Activated CD4-positive, alpha-beta memory T cell treated with anti-CD3 and anti-CD28 coated beads, Interleukin-2, amount 10 ng/mL, durations not matched to agents 7 days and 5 days (primary cell): ENCODE results near the gene ST6GAL2. TPM values are rescaled to one million over a fixed set of nuclear protein-coding genes. Genes with fewer than 3 reads are reported as not detected.

Experiments
- CTCF ChIA-PET: fragments of 350-600 bp; sonication (Branson Sonifier 250); formaldehyde crosslinking; loops from one replicate; lab custom pipeline; 2021; ENCODE audit warnings: antibody characterized with exemption, inconsistent platforms; lab: Charles Lee
- POLR2A ChIA-PET: fragments of 350-600 bp; sonication (Branson Sonifier 250); formaldehyde crosslinking; loops from one replicate; lab custom pipeline; 2021; ENCODE audit warnings: antibody characterized with exemption; lab: Charles Lee
- DNase-seq: peaks from one replicate; pipeline ENCODE4 v3.0.0-alpha.2; 2020
- H3K27ac Mint-ChIP-seq: one replicate; pipeline ENCODE4 v1.8.0; 2021; ENCODE audit warnings: mild to moderate bottlenecking, mixed read lengths
- H3K27me3 Mint-ChIP-seq: one replicate; pipeline ENCODE4 v1.8.0; 2021; ENCODE audit warnings: mixed read lengths
- H3K36me3 Mint-ChIP-seq: one replicate; pipeline ENCODE4 v1.8.0; 2021; ENCODE audit warnings: low read depth, mixed read lengths
- H3K4me1 Mint-ChIP-seq: one replicate; pipeline ENCODE4 v1.8.0; 2021; ENCODE audit warnings: mixed read lengths
- H3K4me3 Mint-ChIP-seq: one replicate; pipeline ENCODE4 v1.8.0; 2021; ENCODE audit warnings: mild to moderate bottlenecking, mixed read lengths
- H3K9me3 Mint-ChIP-seq: one replicate; pipeline ENCODE4 v1.8.0; 2021; ENCODE audit warnings: mixed read lengths
- total RNA-seq, 2 experiments: library from RNA; stranded (reverse); gene quantifications; one replicate each; pipeline ENCODE4 v1.2.3, GENCODE V29; 2021

The ST6GAL2 gene
- total RNA-seq, 2 experiments from 2014 or later, result not detected

GRCh38 chr2:106882673-106883072 lies 3.3 kb downstream of the ST6GAL2 start:
- POLR2A ChIA-PET, result no interaction called here
- H3K4me1 Mint-ChIP-seq, result peaks cover 2% of the 10 kb centered on the region
- no peak overlapping the region for H3K4me3 Mint-ChIP-seq
- CTCF ChIA-PET, result no interaction called here
- H3K27me3 Mint-ChIP-seq, result peaks cover 25% of the 10 kb centered on the region
- no peak for DNase-seq
- H3K9me3 Mint-ChIP-seq, result no peaks in the 10 kb centered on the region
- no peak overlapping the region for H3K27ac Mint-ChIP-seq
- no peaks in the 10 kb centered on the region for H3K36me3 Mint-ChIP-seq

- Mint-ChIP-seq H3K27me3 (peaks cover 3% of the 10 kb centered on the region), H3K9me3 (no peaks in the 10 kb centered on the region), H3K36me3 (no peaks in the 10 kb centered on the region), H3K4me3 (no peak overlapping the region), H3K27ac (no peak overlapping the region), H3K4me1 (no peaks in the 10 kb centered on the region)
- ChIA-PET POLR2A (no interaction called here), CTCF (no interaction called here)
- no peak for DNase-seq
Measured at GRCh38 chr2:106878206-106878605, 7.8 kb downstream of the ST6GAL2 start.

GRCh38 chr2:106876699-106877098 lies 9.3 kb downstream of the ST6GAL2 start:
- Mint-ChIP-seq H3K4me3 (no peak overlapping the region), H3K27ac (no peak overlapping the region), H3K4me1 (no peaks in the 10 kb centered on the region), H3K36me3 (no peaks in the 10 kb centered on the region), H3K9me3 (no peaks in the 10 kb centered on the region), H3K27me3 (no peaks in the 10 kb centered on the region)
- no peak for DNase-seq
- POLR2A ChIA-PET, result no interaction called here
- CTCF ChIA-PET, result no interaction called here

GRCh38 chr2:106869512-106870275 lies 16.3 kb downstream of the ST6GAL2 start:
- CTCF ChIA-PET, result no interaction called here
- H3K9me3 Mint-ChIP-seq, result no peaks in the 10 kb centered on the region
- no peaks in the 10 kb centered on the region for H3K36me3 Mint-ChIP-seq
- POLR2A ChIA-PET, result no interaction called here
- no peak for DNase-seq
- no peaks in the 10 kb centered on the region for H3K27me3 Mint-ChIP-seq
- no peaks in the 10 kb centered on the region for H3K4me1 Mint-ChIP-seq
- no peak overlapping the region for H3K4me3 Mint-ChIP-seq
- H3K27ac Mint-ChIP-seq, result no peak overlapping the region

GRCh38 chr2:106868275-106868674 lies 17.7 kb downstream of the ST6GAL2 start:
- POLR2A ChIA-PET, result no interaction called here
- H3K4me1 Mint-ChIP-seq, result no peaks in the 10 kb centered on the region
- CTCF ChIA-PET, result no interaction called here
- no peaks in the 10 kb centered on the region for H3K9me3 Mint-ChIP-seq
- no peak overlapping the region for H3K27ac Mint-ChIP-seq
- H3K27me3 Mint-ChIP-seq, result no peaks in the 10 kb centered on the region
- H3K4me3 Mint-ChIP-seq, result no peak overlapping the region
- no peak for DNase-seq
- no peaks in the 10 kb centered on the region for H3K36me3 Mint-ChIP-seq

GRCh38 chr2:106867196-106867953 lies 18.6 kb downstream of the ST6GAL2 start:
- H3K9me3 Mint-ChIP-seq, result no peaks in the 10 kb centered on the region
- no peak overlapping the region for H3K4me3 Mint-ChIP-seq
- CTCF ChIA-PET, result no interaction called here
- no peak for DNase-seq
- no peaks in the 10 kb centered on the region for H3K4me1 Mint-ChIP-seq
- H3K36me3 Mint-ChIP-seq, result no peaks in the 10 kb centered on the region
- H3K27me3 Mint-ChIP-seq, result no peaks in the 10 kb centered on the region
- POLR2A ChIA-PET, result no interaction called here
- no peak overlapping the region for H3K27ac Mint-ChIP-seq

- ChIA-PET POLR2A (no interaction called here), CTCF (no interaction called here)
- no peaks in the 10 kb centered on the region for H3K36me3 Mint-ChIP-seq
- H3K27ac Mint-ChIP-seq, result no peak overlapping the region
- no peaks in the 10 kb centered on the region for H3K27me3 Mint-ChIP-seq
- no peaks in the 10 kb centered on the region for H3K4me1 Mint-ChIP-seq
- no peak overlapping the region for H3K4me3 Mint-ChIP-seq
- DNase-seq, result no peak
- H3K9me3 Mint-ChIP-seq, result no peaks in the 10 kb centered on the region
Measured at GRCh38 chr2:106866641-106867040, 19.3 kb downstream of the ST6GAL2 start.

- no peaks in the 10 kb centered on the region for H3K27me3 Mint-ChIP-seq
- no peak for DNase-seq
- no peak overlapping the region for H3K4me3 Mint-ChIP-seq
- ChIA-PET POLR2A (no interaction called here), CTCF (no interaction called here)
- peaks cover 2% of the 10 kb centered on the region for H3K9me3 Mint-ChIP-seq
- H3K27ac Mint-ChIP-seq, result no peak overlapping the region
- H3K4me1 Mint-ChIP-seq, result no peaks in the 10 kb centered on the region
- H3K36me3 Mint-ChIP-seq, result no peaks in the 10 kb centered on the region
Measured at GRCh38 chr2:106864051-106864450, 21.9 kb downstream of the ST6GAL2 start.

- ChIA-PET CTCF (no interaction called here), POLR2A (no interaction called here)
- H3K4me1 Mint-ChIP-seq, result no peaks in the 10 kb centered on the region
- no peak for DNase-seq
- no peak overlapping the region for H3K27ac Mint-ChIP-seq
- H3K36me3 Mint-ChIP-seq, result no peaks in the 10 kb centered on the region
- H3K4me3 Mint-ChIP-seq, result no peak overlapping the region
- peaks cover 2% of the 10 kb centered on the region for H3K9me3 Mint-ChIP-seq
- H3K27me3 Mint-ChIP-seq, result no peaks in the 10 kb centered on the region
Measured at GRCh38 chr2:106863387-106863786, 22.6 kb downstream of the ST6GAL2 start.

GRCh38 chr2:106859498-106859897 lies 26.5 kb downstream of the ST6GAL2 start:
- Mint-ChIP-seq H3K27me3 (no peaks in the 10 kb centered on the region), H3K4me1 (no peaks in the 10 kb centered on the region), H3K27ac (no peak overlapping the region), H3K9me3 (peaks cover 2% of the 10 kb centered on the region), H3K36me3 (no peaks in the 10 kb centered on the region), H3K4me3 (no peak overlapping the region)
- CTCF ChIA-PET, result no interaction called here
- POLR2A ChIA-PET, result no interaction called here
- no peak for DNase-seq

GRCh38 chr2:106858810-106859209 lies 27.2 kb downstream of the ST6GAL2 start:
- H3K27me3 Mint-ChIP-seq, result no peaks in the 10 kb centered on the region
- ChIA-PET POLR2A (no interaction called here), CTCF (no interaction called here)
- H3K27ac Mint-ChIP-seq, result no peak overlapping the region
- H3K4me1 Mint-ChIP-seq, result no peaks in the 10 kb centered on the region
- DNase-seq, result no peak
- H3K9me3 Mint-ChIP-seq, result peaks cover 2% of the 10 kb centered on the region
- H3K36me3 Mint-ChIP-seq, result no peaks in the 10 kb centered on the region
- no peak overlapping the region for H3K4me3 Mint-ChIP-seq

GRCh38 chr2:106857882-106858478 lies 28.0 kb downstream of the ST6GAL2 start:
- Mint-ChIP-seq H3K36me3 (no peaks in the 10 kb centered on the region), H3K4me1 (no peaks in the 10 kb centered on the region), H3K27ac (no peak overlapping the region), H3K27me3 (no peaks in the 10 kb centered on the region), H3K9me3 (peaks cover 2% of the 10 kb centered on the region), H3K4me3 (no peak overlapping the region)
- DNase-seq, result no peak
- ChIA-PET CTCF (no interaction called here), POLR2A (no interaction called here)

- no peak overlapping the region for H3K4me3 Mint-ChIP-seq
- no peaks in the 10 kb centered on the region for H3K27me3 Mint-ChIP-seq
- no peak for DNase-seq
- no peaks in the 10 kb centered on the region for H3K9me3 Mint-ChIP-seq
- H3K27ac Mint-ChIP-seq, result no peak overlapping the region
- H3K36me3 Mint-ChIP-seq, result no peaks in the 10 kb centered on the region
- H3K4me1 Mint-ChIP-seq, result no peaks in the 10 kb centered on the region
- POLR2A ChIA-PET, result no interaction called here
- CTCF ChIA-PET, result no interaction called here
Measured at GRCh38 chr2:106853631-106854030, 32.3 kb downstream of the ST6GAL2 start.
